Measurements from ENCODE around the gene SRXN1.

DNA sequence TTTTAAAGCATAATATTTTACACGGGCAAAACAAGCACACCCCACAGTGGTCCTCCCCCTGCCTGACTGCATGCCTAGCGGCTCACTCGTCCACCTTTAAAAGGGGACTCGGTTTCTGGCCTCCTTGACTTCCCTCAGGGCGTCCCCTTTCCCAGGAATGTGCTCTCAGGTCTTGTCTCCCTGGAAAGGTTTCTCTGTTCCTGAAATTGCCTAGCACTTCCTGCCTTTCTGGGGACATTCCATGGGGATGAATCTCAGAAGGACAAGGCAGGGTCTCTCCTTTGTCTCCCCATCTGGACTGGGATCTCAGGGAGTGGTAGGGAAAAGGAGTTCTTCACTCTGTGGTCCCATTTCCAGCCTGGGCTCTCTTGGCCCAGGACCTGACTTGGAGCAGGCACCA is 47.8 kb downstream of the SRXN1 start:
- TF ChIP-seq POLR2A (IDR thresholded peaks at IDR 0.05): no peak
- TF ChIP-seq, protein P1, sequence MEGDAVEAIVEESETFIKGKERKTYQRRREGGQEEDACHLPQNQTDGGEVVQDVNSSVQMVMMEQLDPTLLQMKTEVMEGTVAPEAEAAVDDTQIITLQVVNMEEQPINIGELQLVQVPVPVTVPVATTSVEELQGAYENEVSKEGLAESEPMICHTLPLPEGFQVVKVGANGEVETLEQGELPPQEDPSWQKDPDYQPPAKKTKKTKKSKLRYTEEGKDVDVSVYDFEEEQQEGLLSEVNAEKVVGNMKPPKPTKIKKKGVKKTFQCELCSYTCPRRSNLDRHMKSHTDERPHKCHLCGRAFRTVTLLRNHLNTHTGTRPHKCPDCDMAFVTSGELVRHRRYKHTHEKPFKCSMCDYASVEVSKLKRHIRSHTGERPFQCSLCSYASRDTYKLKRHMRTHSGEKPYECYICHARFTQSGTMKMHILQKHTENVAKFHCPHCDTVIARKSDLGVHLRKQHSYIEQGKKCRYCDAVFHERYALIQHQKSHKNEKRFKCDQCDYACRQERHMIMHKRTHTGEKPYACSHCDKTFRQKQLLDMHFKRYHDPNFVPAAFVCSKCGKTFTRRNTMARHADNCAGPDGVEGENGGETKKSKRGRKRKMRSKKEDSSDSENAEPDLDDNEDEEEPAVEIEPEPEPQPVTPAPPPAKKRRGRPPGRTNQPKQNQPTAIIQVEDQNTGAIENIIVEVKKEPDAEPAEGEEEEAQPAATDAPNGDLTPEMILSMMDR (IDR thresholded peaks at IDR 0.05): no peak
